PC-9 (cell line): ENCODE data around the gene STYXL2. TPM values are rescaled to one million over a fixed set of nuclear protein-coding genes. Genes with fewer than 3 reads are reported as not detected.

ENCODE experiments used
- BruUV-seq: library from RNA; stranded (reverse); fragments of 400-500 nt; replicated peaks from 2 replicates; lab custom pipeline; 2021; lab: Mats Ljungman, UMichigan
- CTCF ChIA-PET: fragments of 300-600 bp; sonication (Branson Sonifier 250); formaldehyde crosslinking; loops from one replicate; lab custom pipeline; 2022; ENCODE audit warnings: antibody characterized with exemption; lab: Charles Lee
- POLR2A ChIA-PET: fragments of 300-600 bp; sonication (Branson Sonifier 250); formaldehyde crosslinking; loops from one replicate; lab custom pipeline; 2022; ENCODE audit warnings: antibody characterized with exemption; ENCODE audit not compliant: unreplicated experiment; lab: Charles Lee
- DNase-seq, 2 experiments: peaks; one replicate each; pipeline versions ENCODE4 v3.0.0 to v3.0.0-alpha.2; 2015 to 2022; ENCODE audit warnings: mixed read lengths in 1 of 2
- H2AFZ ChIP-seq: fragments of 200-600 bp; sonication (generic); 2 replicates; pipeline ENCODE4 v1.8.1; 2017; ENCODE audit warnings: antibody characterized with exemption
- H3F3A ChIP-seq: fragments of 200-600 bp; sonication (generic); 2 replicates; pipeline ENCODE4 v1.8.1; 2017; ENCODE audit warnings: antibody characterized with exemption, mild to moderate bottlenecking, low read depth; ENCODE audit not compliant: insufficient read depth
- H3K27ac ChIP-seq: fragments of 200-600 bp; sonication (generic); 2 replicates; pipeline ENCODE4 v1.6.1; 2016; ENCODE audit warnings: mixed run types
- H3K27me3 ChIP-seq: fragments of 200-600 bp; sonication (generic); 2 replicates; pipeline ENCODE4 v1.6.1; 2016; ENCODE audit warnings: low read depth, mixed run types; ENCODE audit not compliant: insufficient read depth
- H3K36me3 ChIP-seq: fragments of 200-600 bp; sonication (generic); 2 replicates; pipeline ENCODE4 v1.6.1; 2016; ENCODE audit warnings: low read depth, mixed run types
- H3K4me1 ChIP-seq: fragments of 200-600 bp; sonication (generic); replicated peaks from 2 replicates; pipeline ENCODE4 v1.6.1; 2016; ENCODE audit warnings: mixed run types; ENCODE audit not compliant: insufficient read depth
- H3K4me2 ChIP-seq: fragments of 200-600 bp; sonication (generic); 2 replicates; pipeline ENCODE4 v1.6.1; 2017; ENCODE audit warnings: mixed run types
- H3K4me3 ChIP-seq: fragments of 200-600 bp; sonication (generic); 2 replicates; pipeline ENCODE4 v1.6.1; 2016; ENCODE audit warnings: mixed run types
- H3K79me2 ChIP-seq: fragments of 200-600 bp; sonication (generic); 2 replicates; pipeline ENCODE4 v1.6.1; 2017; ENCODE audit warnings: low read depth, mixed run types
- H3K9me2 ChIP-seq: fragments of 200-600 bp; sonication (generic); 2 replicates; pipeline ENCODE4 v1.8.1; 2017; ENCODE audit warnings: mild to moderate bottlenecking; ENCODE audit not compliant: insufficient read depth
- H3K9me3 ChIP-seq: fragments of 200-600 bp; sonication (generic); 2 replicates; pipeline ENCODE4 v1.8.1; 2016; ENCODE audit warnings: low read depth; ENCODE audit not compliant: insufficient read depth
- H4K20me1 ChIP-seq: fragments of 200-600 bp; sonication (generic); 2 replicates; pipeline ENCODE4 v1.8.1; 2017; ENCODE audit not compliant: insufficient read depth
- CTCF ChIP-seq: fragments of 200-600 bp; sonication (generic); conservative IDR thresholded peaks from 2 replicates; pipeline ENCODE4 v1.6.1; 2017; ENCODE audit warnings: mixed run types, antibody characterized with exemption, mild to moderate bottlenecking, moderate library complexity
- EZH2 ChIP-seq: fragments of 200-600 bp; sonication (generic); IDR thresholded peaks from 2 replicates; pipeline ENCODE4 v1.8.0; 2017; ENCODE audit warnings: antibody characterized with exemption, low read depth
- intact Hi-C: fragments of 100-400 bp; cut with micrococcal nuclease; formaldehyde crosslinking; loops from one replicate; pipeline ENCODE4 v1.10.0; 2022; ENCODE audit not compliant: unreplicated experiment
- total RNA-seq: library from RNA; stranded (reverse); gene quantifications from 2 replicates; pipeline ENCODE4 v1.2.3, GENCODE V29; 2021

The STYXL2 gene
- total RNA-seq, 1 experiment from 2014 or later: not detected

- intact Hi-C loops: no loop called here
- CTCF ChIA-PET: no interaction called here
Observed at GRCh38 chr1:167092653-167093052, 1.2 kb upstream of the STYXL2 start.

DNA sequence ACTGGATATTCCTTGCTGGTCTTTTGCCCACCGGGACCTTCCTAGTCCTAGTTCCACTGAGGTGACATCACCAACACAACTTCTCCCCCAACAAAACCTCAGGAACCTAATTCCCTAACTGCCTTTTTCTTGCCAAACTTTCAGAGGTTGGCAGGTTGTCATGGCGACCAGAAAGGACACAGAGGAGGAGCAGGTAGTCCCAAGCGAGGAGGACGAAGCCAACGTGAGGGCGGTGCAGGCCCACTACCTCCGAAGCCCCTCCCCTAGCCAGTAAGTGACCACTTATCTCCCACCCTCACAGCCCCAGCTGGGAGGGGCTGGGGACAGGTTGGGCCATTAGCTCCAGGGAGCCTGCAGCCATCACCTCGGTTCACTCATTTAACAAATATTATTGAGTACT is 815 bp downstream of the STYXL2 start:
- CTCF ChIA-PET: interaction anchor here (1.0 kb wide), 1 partner anchor 126 kb away, joined by 13 read pairs; the partner anchor contains the start of gene POU2F1
- no peak overlapping the region for H3K4me3 ChIP-seq
- DNase-seq: no peak

More at GRCh38 chr1:167092653-167093052, 1.2 kb upstream of the STYXL2 start:
- H3K79me2 ChIP-seq: no peaks in the 10 kb centered on the region
- peaks cover 7% of the 10 kb centered on the region; the same call in 1 of the 2 replicates for H3F3A ChIP-seq
- no peak for TF ChIP-seq EZH2
- no peak for TF ChIP-seq CTCF
- H3K4me2 ChIP-seq: no peak overlapping the region
- no peaks in the 10 kb centered on the region for H3K27me3 ChIP-seq
- POLR2A ChIA-PET: interaction anchor here (0.6 kb wide), 1 partner anchor 9 kb away, joined by 3 read pairs; no protein-coding TSS in a partner anchor
- no peaks in the 10 kb centered on the region for H3K9me3 ChIP-seq
- H4K20me1 ChIP-seq: no peaks in the 10 kb centered on the region
- H3K36me3 ChIP-seq: no peaks in the 10 kb centered on the region
- H3K27ac ChIP-seq: no peak overlapping the region
- no peak for DNase-seq
- H3K4me3 ChIP-seq: no peak overlapping the region
- no peak overlapping the region for H2AFZ ChIP-seq
- H3K9me2 ChIP-seq: no peaks in the 10 kb centered on the region
- peaks cover 16% of the 10 kb centered on the region for H3K4me1 ChIP-seq
- BruUV-seq: no TSS peak

DNA sequence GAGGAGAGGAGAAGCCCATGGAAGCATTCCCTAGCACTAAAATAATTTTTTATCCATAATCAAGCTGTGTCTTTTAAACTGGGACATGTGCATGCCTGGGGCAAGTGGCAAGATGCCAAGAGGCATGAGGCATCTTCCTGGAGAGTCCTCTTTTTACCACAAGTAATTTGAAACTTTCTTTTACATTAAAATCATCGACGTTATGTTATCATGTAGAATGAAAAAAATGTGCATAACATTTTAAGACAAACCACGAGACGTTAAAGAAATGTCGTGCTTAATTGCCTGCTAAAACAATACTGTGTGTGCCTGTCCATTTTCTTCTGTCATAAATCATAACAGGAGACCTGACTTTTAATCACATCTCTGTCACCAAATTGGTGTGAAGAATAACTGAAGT is 1.5 kb downstream of the STYXL2 start:
- Histone ChIP-seq H4K20me1 (no peaks in the 10 kb centered on the region), H3K9me2 (no peaks in the 10 kb centered on the region), H3K4me3 (no peak overlapping the region), H3K9me3 (no peaks in the 10 kb centered on the region), H3K4me1 (peaks cover 24% of the 10 kb centered on the region), H3F3A (peaks cover 7% of the 10 kb centered on the region; the same call in 1 of the 2 replicates), H3K27me3 (no peaks in the 10 kb centered on the region), H3K4me2 (peak overlapping the region; percentile 57), H3K27ac (no peak overlapping the region), H3K36me3 (no peaks in the 10 kb centered on the region), H2AFZ (no peak overlapping the region), H3K79me2 (no peaks in the 10 kb centered on the region)
- peak; percentile 80 to 82 for DNase-seq
- POLR2A ChIA-PET: interaction anchor here (0.6 kb wide), 1 partner anchor 68 kb away, joined by 4 read pairs; no protein-coding TSS in a partner anchor
- CTCF ChIA-PET: interaction anchor here (1.0 kb wide), 1 partner anchor 125 kb away, joined by 13 read pairs; the partner anchor contains the start of gene POU2F1
- TF ChIP-seq CTCF (no peak), EZH2 (no peak)
- BruUV-seq: no TSS peak
- intact Hi-C loops: loop anchor here (2.0 kb wide), 1 partner anchor 13 kb away; no protein-coding TSS in a partner anchor

More for the DNA sequence above, 815 bp downstream of the STYXL2 start:
- Histone ChIP-seq H4K20me1 (no peaks in the 10 kb centered on the region), H3K79me2 (no peaks in the 10 kb centered on the region), H3F3A (peaks cover 7% of the 10 kb centered on the region; the same call in 1 of the 2 replicates), H3K27ac (no peak overlapping the region), H3K9me2 (no peaks in the 10 kb centered on the region), H3K4me1 (peaks cover 24% of the 10 kb centered on the region), H3K36me3 (no peaks in the 10 kb centered on the region), H3K9me3 (no peaks in the 10 kb centered on the region), H3K4me2 (peak overlapping the region; percentile 57), H2AFZ (no peak overlapping the region), H3K27me3 (no peaks in the 10 kb centered on the region)
- intact Hi-C loops: loop anchor here (2.0 kb wide), 1 partner anchor 14 kb away; no protein-coding TSS in a partner anchor
- no peak for TF ChIP-seq CTCF
- TF ChIP-seq EZH2: no peak
- POLR2A ChIA-PET: interaction anchor here (0.6 kb wide), 1 partner anchor 69 kb away, joined by 4 read pairs; no protein-coding TSS in a partner anchor
- BruUV-seq: no TSS peak
